LNCAP (cell line): Measurements from ENCODE around the gene MACROD1.

ENCODE experiments used
- CTCF ChIP-seq: fragments of 450-650 bp; IDR thresholded peaks from 2 replicates; pipeline ENCODE4 v1.5.1; 2017; ENCODE audit warnings: mild to moderate bottlenecking

MACROD1 gene

DNA sequence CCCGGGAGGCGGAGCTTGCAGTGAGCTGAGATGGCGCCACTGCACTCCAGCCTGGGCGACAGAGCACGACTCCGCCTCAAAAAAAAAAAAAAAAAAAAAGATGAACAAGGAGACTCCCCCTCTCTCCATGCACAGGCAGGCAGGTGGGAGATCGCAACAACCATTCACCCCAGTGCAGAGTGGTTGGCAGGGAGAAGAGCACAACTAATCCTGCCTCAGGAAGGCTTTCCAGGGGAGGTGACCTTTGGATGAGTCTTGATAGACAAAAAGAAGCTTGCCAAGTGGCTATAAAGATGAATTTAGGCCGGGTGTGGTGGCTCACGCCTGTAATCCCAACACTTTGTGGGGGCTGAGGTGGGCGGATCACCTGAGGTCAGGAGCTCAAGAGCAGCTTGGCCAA lies 100.2 kb downstream of the MACROD1 start:
- no peak for TF ChIP-seq CTCF

- TF ChIP-seq CTCF: no peak
Measured at GRCh38 chr11:64065141-64065465, 100.8 kb downstream of the MACROD1 start.

DNA sequence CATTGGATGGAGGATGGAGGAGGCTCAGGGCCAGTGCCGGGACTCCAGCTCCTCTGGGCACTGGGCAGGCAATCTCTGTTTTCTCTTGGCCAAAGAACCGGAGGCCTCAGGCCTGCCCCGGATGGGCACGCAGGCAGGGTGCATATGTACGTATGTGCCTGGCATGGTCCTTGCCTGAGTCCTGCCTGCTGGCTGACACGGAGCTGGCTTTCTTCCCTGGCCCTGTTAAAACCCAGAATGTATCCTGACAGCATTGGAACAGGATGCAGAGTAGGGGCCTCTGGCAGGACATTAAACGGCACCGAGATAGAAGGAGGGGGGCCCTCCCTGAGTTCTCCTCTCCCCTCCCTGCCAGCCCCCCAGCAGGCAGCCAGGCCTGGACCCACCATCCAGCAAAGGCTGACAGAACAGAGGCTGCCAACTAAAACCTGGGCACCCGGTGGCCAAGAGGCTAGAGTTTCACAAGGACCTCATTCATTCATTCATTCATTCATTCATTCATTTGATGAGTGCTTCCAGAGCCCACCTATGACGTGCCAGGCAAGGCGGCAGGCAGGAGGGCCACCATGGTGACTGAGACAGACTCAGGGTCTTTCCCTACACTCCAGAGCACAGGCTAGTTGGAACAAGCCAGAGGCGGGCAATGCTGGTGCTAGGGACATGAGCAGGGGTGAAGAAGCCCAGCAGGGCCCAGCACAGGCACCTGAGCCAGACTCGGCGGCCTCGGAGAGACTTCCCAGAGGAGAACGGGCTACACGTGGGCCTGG lies 101.4 kb downstream of the MACROD1 start:
- no peak for TF ChIP-seq CTCF

GRCh38 chr11:64063777-64064176 lies 102.1 kb downstream of the MACROD1 start:
- no peak for TF ChIP-seq CTCF

- no peak for TF ChIP-seq CTCF
Measured at GRCh38 chr11:64062185-64063039, 103.5 kb downstream of the MACROD1 start.

GRCh38 chr11:64060861-64061444 lies 105.0 kb downstream of the MACROD1 start:
- no peak for TF ChIP-seq CTCF

DNA sequence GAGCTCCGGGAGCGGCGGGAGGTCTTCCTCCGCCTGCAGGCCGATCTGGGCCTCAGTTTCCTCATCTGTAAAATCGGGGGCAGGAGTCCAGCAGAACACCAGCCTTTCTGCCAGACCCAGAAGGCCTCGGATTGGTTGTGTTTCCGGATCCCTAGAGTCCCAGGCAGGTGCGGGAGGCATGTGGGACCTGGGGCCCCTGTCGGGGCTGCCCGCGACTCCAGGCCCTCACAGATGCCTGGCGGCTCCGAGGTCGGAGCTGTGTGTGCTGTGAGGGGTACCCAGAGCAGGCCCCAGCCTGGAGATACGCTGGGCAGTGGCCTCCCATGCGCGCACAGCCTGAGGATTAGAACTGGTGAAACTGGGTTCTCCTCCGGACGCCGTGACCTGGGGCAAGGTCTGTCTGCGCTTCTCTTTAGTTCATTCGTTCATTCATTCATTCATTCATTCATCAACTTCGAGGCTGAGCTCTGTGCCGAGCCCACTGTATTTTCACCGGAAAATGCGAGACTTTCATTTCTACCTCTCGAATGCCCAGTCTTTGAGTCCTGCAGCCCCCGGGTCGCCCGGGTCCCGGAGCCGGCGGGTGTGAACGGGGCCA lies 105.6 kb downstream of the MACROD1 start:
- TF ChIP-seq CTCF: no peak
